ENCODE results near the gene FTSJ1.
"Not testable (repeated sequence)": the region's sequence is repeated elsewhere in the genome, so short reads cannot be mapped to it uniquely, and the experiment has no call there.

The FTSJ1 gene

GRCh38 chrX:48516285-48516684 is 40.3 kb downstream of the FTSJ1 start:
- Mint-ChIP-seq H3K27me3 (no peaks in the 10 kb centered on the region), H3K9me3 (no peaks in the 10 kb centered on the region), H3K4me1 (peaks cover 22% of the 10 kb centered on the region), H3K27ac (no peak overlapping the region), H3K4me3 (no peak overlapping the region), H3K36me3 (ENCODE audit: low read depth) (peaks cover 5% of the 10 kb centered on the region)
- DNase-seq, result no peak
- ATAC-seq, result no peak

- Mint-ChIP-seq H3K36me3 (ENCODE audit: low read depth) (peaks cover 5% of the 10 kb centered on the region), H3K27me3 (no peaks in the 10 kb centered on the region), H3K4me3 (no peak overlapping the region), H3K9me3 (no peaks in the 10 kb centered on the region), H3K4me1 (peaks cover 23% of the 10 kb centered on the region), H3K27ac (no peak overlapping the region)
- no peak for DNase-seq
- ATAC-seq, result no peak
Observed at GRCh38 chrX:48516987-48517386, 41.0 kb downstream of the FTSJ1 start.

GRCh38 chrX:48519481-48519880 is 43.5 kb downstream of the FTSJ1 start:
- H3K4me3 Mint-ChIP-seq; H3K27me3 Mint-ChIP-seq; H3K36me3 Mint-ChIP-seq (ENCODE audit: low read depth); H3K9me3 Mint-ChIP-seq; H3K27ac Mint-ChIP-seq; ATAC-seq; DNase-seq: not testable (repeated sequence)
- peaks cover 28% of the 10 kb centered on the region for H3K4me1 Mint-ChIP-seq

GRCh38 chrX:48520455-48520854 is 44.5 kb downstream of the FTSJ1 start:
- DNase-seq, result no peak
- Mint-ChIP-seq H3K27me3 (no peaks in the 10 kb centered on the region), H3K4me3 (peak overlapping the region; percentile 87), H3K27ac (peak overlapping the region; percentile 98), H3K36me3 (ENCODE audit: low read depth) (peaks cover 8% of the 10 kb centered on the region), H3K4me1 (peaks cover 32% of the 10 kb centered on the region), H3K9me3 (no peaks in the 10 kb centered on the region)
- no peak for ATAC-seq

GRCh38 chrX:48520976-48521352 is 45.0 kb downstream of the FTSJ1 start:
- Mint-ChIP-seq H3K4me3 (peak overlapping the region; percentile 87), H3K36me3 (ENCODE audit: low read depth) (peaks cover 9% of the 10 kb centered on the region), H3K27ac (peak overlapping the region; percentile 98), H3K27me3 (no peaks in the 10 kb centered on the region), H3K9me3 (no peaks in the 10 kb centered on the region), H3K4me1 (peaks cover 33% of the 10 kb centered on the region)
- DNase-seq (no peak), ATAC-seq (no peak)

GRCh38 chrX:48521353-48522243 is 45.6 kb downstream of the FTSJ1 start, which contains the start of gene EBP:
TSS of gene EBP (plus strand) at chrX:48521808. CDS start at chrX:48523772, 1,964 bp downstream.
- H3K27ac Mint-ChIP-seq, result peak within 1 kb of the TSS; percentile 98
- H3K4me3 Mint-ChIP-seq, result peak within 1 kb of the TSS; percentile 87
- peaks cover 39% of the 10 kb centered on the region for H3K4me1 Mint-ChIP-seq
- peaks cover 15% of the 10 kb centered on the region for H3K36me3 Mint-ChIP-seq (ENCODE audit: low read depth)
- no peaks in the 10 kb centered on the region for H3K27me3 Mint-ChIP-seq
- H3K9me3 Mint-ChIP-seq, result no peaks in the 10 kb centered on the region
- DNase-seq (peak; percentile 91), ATAC-seq (peak; percentile 98)

GRCh38 chrX:48522291-48522690 is 46.3 kb downstream of the FTSJ1 start:
- Mint-ChIP-seq H3K4me3 (peak overlapping the region; percentile 87), H3K36me3 (ENCODE audit: low read depth) (peaks cover 18% of the 10 kb centered on the region), H3K27ac (peak overlapping the region; percentile 88), H3K4me1 (peaks cover 37% of the 10 kb centered on the region), H3K9me3 (no peaks in the 10 kb centered on the region), H3K27me3 (no peaks in the 10 kb centered on the region)
- ATAC-seq, result no peak
- no peak for DNase-seq

- Mint-ChIP-seq H3K4me1 (peaks cover 37% of the 10 kb centered on the region), H3K9me3 (no peaks in the 10 kb centered on the region), H3K27me3 (no peaks in the 10 kb centered on the region), H3K27ac (no peak overlapping the region), H3K4me3 (peak overlapping the region; percentile 63), H3K36me3 (ENCODE audit: low read depth) (peaks cover 26% of the 10 kb centered on the region)
- DNase-seq (no peak), ATAC-seq (no peak)
Observed at GRCh38 chrX:48523682-48524081, 47.7 kb downstream of the FTSJ1 start.

GRCh38 chrX:48525853-48526252 is 49.9 kb downstream of the FTSJ1 start:
- H3K4me3 Mint-ChIP-seq, H3K27ac Mint-ChIP-seq, DNase-seq, H3K9me3 Mint-ChIP-seq, ATAC-seq, H3K27me3 Mint-ChIP-seq: not testable (repeated sequence)
- peaks cover 23% of the 10 kb centered on the region for H3K4me1 Mint-ChIP-seq
- peaks cover 30% of the 10 kb centered on the region for H3K36me3 Mint-ChIP-seq (ENCODE audit: low read depth)

- DNase-seq, result no peak
- no peak overlapping the region for H3K27ac Mint-ChIP-seq
- no peaks in the 10 kb centered on the region for H3K27me3 Mint-ChIP-seq
- no peak for ATAC-seq
- H3K9me3 Mint-ChIP-seq, result no peaks in the 10 kb centered on the region
- H3K36me3 Mint-ChIP-seq (ENCODE audit: low read depth), result peaks cover 22% of the 10 kb centered on the region
- no peak overlapping the region for H3K4me3 Mint-ChIP-seq
- H3K4me1 Mint-ChIP-seq, result peaks cover 16% of the 10 kb centered on the region
Observed at GRCh38 chrX:48530736-48531135, 54.7 kb downstream of the FTSJ1 start.

- peaks cover 16% of the 10 kb centered on the region for H3K36me3 Mint-ChIP-seq (ENCODE audit: low read depth)
- no peaks in the 10 kb centered on the region for H3K27me3 Mint-ChIP-seq
- peaks cover 10% of the 10 kb centered on the region for H3K4me1 Mint-ChIP-seq
- H3K27ac Mint-ChIP-seq, result peak overlapping the region; percentile 78
- no peak overlapping the region for H3K4me3 Mint-ChIP-seq
- no peaks in the 10 kb centered on the region for H3K9me3 Mint-ChIP-seq
- ATAC-seq (peak; percentile 59), DNase-seq (no peak)
Observed at GRCh38 chrX:48531358-48531959, 55.5 kb downstream of the FTSJ1 start.

- H3K27ac Mint-ChIP-seq, result peak overlapping the region; percentile 78
- ATAC-seq, result no peak
- peaks cover 8% of the 10 kb centered on the region for H3K4me1 Mint-ChIP-seq
- no peaks in the 10 kb centered on the region for H3K27me3 Mint-ChIP-seq
- peaks cover 12% of the 10 kb centered on the region for H3K36me3 Mint-ChIP-seq (ENCODE audit: low read depth)
- no peak for DNase-seq
- H3K4me3 Mint-ChIP-seq, result no peak overlapping the region
- H3K9me3 Mint-ChIP-seq, result no peaks in the 10 kb centered on the region
Observed at GRCh38 chrX:48532161-48532560, 56.2 kb downstream of the FTSJ1 start.

GRCh38 chrX:48533165-48533564 is 57.2 kb downstream of the FTSJ1 start:
- H3K4me1 Mint-ChIP-seq, result peaks cover 8% of the 10 kb centered on the region

More at GRCh38 chrX:48533165-48533564, 57.2 kb downstream of the FTSJ1 start:
- H3K4me3 Mint-ChIP-seq, result no peak overlapping the region
- DNase-seq (no peak), ATAC-seq (peak; percentile 20)
- H3K27ac Mint-ChIP-seq, result no peak overlapping the region
- H3K36me3 Mint-ChIP-seq (ENCODE audit: low read depth), result peaks cover 8% of the 10 kb centered on the region
- H3K9me3 Mint-ChIP-seq, result no peaks in the 10 kb centered on the region
- H3K27me3 Mint-ChIP-seq, result no peaks in the 10 kb centered on the region

Measured in activated naive CD8-positive, alpha-beta T cell treated with anti-CD3 and anti-CD28 coated beads, Interleukin-2, amount 50 U/mL, for 24 hours (primary cell).